HT-29 (cell line): ENCODE data around the gene CAMTA1. TPM values are rescaled to one million over a fixed set of nuclear protein-coding genes. Genes with fewer than 3 reads are reported as not detected.
"Not testable (repeated sequence)": the region's sequence is repeated elsewhere in the genome, so short reads cannot be mapped to it uniquely, and the experiment has no call there.

Experiments
- DNase-seq: peaks from one replicate; pipeline ENCODE4 v3.0.0-alpha.2; 2015; ENCODE audit warnings: low spot score
- total RNA-seq: library from RNA; depleted of rRNA; stranded (reverse); fragments of >200 nt; shearing (Covaris generic); gene quantifications from 2 replicates; pipeline ENCODE4 v1.2.3, GENCODE V29; 2014; rRNA removed

The CAMTA1 gene
- 38.6 and 62.2 TPM in 2 replicates for total RNA-seq

- no peak for DNase-seq
Observed at GRCh38 chr1:6785318-6785727, at the start of gene CAMTA1. Gene CAMTA1, plus strand, starts transcription at chr1:6785454. Its CDS starts 77 bp downstream, at chr1:6785531.

- DNase-seq: no peak
Observed at GRCh38 chr1:6738987-6739676, 46.1 kb upstream of the CAMTA1 start.

- DNase-seq: not testable (repeated sequence)
Observed at GRCh38 chr1:6742676-6743188, 42.5 kb upstream of the CAMTA1 start.

- DNase-seq: no peak
Observed at GRCh38 chr1:6743189-6744101, 41.8 kb upstream of the CAMTA1 start.

GRCh38 chr1:6745073-6745472, 40.2 kb upstream of the CAMTA1 start:
- DNase-seq: no peak

GRCh38 chr1:6747674-6748073, 37.6 kb upstream of the CAMTA1 start:
- no peak for DNase-seq

- DNase-seq: no peak
Observed at GRCh38 chr1:6750490-6750889, 34.8 kb upstream of the CAMTA1 start.

- DNase-seq: no peak
Observed at GRCh38 chr1:6753320-6754140, 31.7 kb upstream of the CAMTA1 start.

- no peak for DNase-seq
Observed at GRCh38 chr1:6756457-6756856, 28.8 kb upstream of the CAMTA1 start.

- no peak for DNase-seq
Observed at GRCh38 chr1:6757719-6758435, 27.4 kb upstream of the CAMTA1 start.

- no peak for DNase-seq
Observed at GRCh38 chr1:6761196-6761737, 24.0 kb upstream of the CAMTA1 start.

- DNase-seq: no peak
Observed at GRCh38 chr1:6762060-6762459, 23.2 kb upstream of the CAMTA1 start.

GRCh38 chr1:6770751-6771440, 14.4 kb upstream of the CAMTA1 start:
- no peak for DNase-seq

GRCh38 chr1:6771441-6771769, 13.8 kb upstream of the CAMTA1 start:
- no peak for DNase-seq

GRCh38 chr1:6774381-6774780, 10.9 kb upstream of the CAMTA1 start:
- no peak for DNase-seq

GRCh38 chr1:6775261-6776043, 9.8 kb upstream of the CAMTA1 start:
- DNase-seq: no peak

- DNase-seq: no peak
Observed at GRCh38 chr1:6776389-6776788, 8.9 kb upstream of the CAMTA1 start.

GRCh38 chr1:6776895-6777294, 8.4 kb upstream of the CAMTA1 start:
- no peak for DNase-seq

GRCh38 chr1:6777813-6778212, 7.4 kb upstream of the CAMTA1 start:
- no peak for DNase-seq
